Measurements from ENCODE around the gene STARD5. TPM values are rescaled to one million over a fixed set of nuclear protein-coding genes. Genes with fewer than 3 reads are reported as not detected.
"Not testable (repeated sequence)": the region's sequence is repeated elsewhere in the genome, so short reads cannot be mapped to it uniquely, and the experiment has no call there.

Gene STARD5
- total RNA-seq, 1 experiment from 2014 or later, result 0.41 TPM

DNA sequence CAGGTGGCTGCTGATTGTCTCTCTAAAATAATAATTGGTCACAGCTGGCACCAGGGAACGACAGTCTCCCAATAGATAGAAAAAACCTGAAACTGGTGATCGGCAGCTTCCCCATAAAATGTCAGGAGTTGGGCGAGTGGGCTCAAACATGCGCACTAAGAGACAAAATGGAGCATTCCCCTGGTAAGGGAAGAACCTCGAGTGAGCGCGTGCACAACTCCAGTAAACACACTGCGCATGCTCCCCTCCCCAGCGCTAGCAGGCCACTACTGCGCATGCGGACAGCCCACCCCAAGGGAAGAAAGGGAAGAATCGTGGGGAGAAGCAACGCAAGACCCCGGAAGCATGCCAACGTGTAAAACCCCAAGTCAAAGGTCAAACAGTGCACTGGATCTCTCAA is 7.7 kb upstream of the STARD5 start:
- intact Hi-C loops (cut with micrococcal nuclease; ENCODE audit: unreplicated experiment), result no loop called here
- POLR2A ChIA-PET (ENCODE audit: unreplicated experiment), result no interaction called here
- CTCF ChIA-PET, result no interaction called here
- no peak overlapping the region for H3K27ac ChIP-seq
- H3K36me3 ChIP-seq (ENCODE audit: low read depth), result no peaks in the 10 kb centered on the region
- no peaks in the 10 kb centered on the region for H3K9me2 ChIP-seq (ENCODE audit: insufficient read depth)
- no peaks in the 10 kb centered on the region for H3K9me3 ChIP-seq (ENCODE audit: insufficient read depth, low read depth)
- no peak overlapping the region for H3K4me3 ChIP-seq
- no peaks in the 10 kb centered on the region for H4K20me1 ChIP-seq (ENCODE audit: insufficient read depth)
- H3K4me1 ChIP-seq (replicated peaks; ENCODE audit: insufficient read depth), result no peaks in the 10 kb centered on the region
- no peaks in the 10 kb centered on the region for H3F3A ChIP-seq (ENCODE audit: insufficient read depth, low read depth)
- H2AFZ ChIP-seq, result no peak overlapping the region
- H3K79me2 ChIP-seq (ENCODE audit: low read depth), result no peaks in the 10 kb centered on the region
- peaks cover 53% of the 10 kb centered on the region for H3K27me3 ChIP-seq (ENCODE audit: insufficient read depth, low read depth)
- BruUV-seq (replicated peaks), result no TSS peak
- TF ChIP-seq EZH2 (IDR thresholded peaks at IDR 0.05; ENCODE audit: low read depth), result no peak
- TF ChIP-seq, protein P1, sequence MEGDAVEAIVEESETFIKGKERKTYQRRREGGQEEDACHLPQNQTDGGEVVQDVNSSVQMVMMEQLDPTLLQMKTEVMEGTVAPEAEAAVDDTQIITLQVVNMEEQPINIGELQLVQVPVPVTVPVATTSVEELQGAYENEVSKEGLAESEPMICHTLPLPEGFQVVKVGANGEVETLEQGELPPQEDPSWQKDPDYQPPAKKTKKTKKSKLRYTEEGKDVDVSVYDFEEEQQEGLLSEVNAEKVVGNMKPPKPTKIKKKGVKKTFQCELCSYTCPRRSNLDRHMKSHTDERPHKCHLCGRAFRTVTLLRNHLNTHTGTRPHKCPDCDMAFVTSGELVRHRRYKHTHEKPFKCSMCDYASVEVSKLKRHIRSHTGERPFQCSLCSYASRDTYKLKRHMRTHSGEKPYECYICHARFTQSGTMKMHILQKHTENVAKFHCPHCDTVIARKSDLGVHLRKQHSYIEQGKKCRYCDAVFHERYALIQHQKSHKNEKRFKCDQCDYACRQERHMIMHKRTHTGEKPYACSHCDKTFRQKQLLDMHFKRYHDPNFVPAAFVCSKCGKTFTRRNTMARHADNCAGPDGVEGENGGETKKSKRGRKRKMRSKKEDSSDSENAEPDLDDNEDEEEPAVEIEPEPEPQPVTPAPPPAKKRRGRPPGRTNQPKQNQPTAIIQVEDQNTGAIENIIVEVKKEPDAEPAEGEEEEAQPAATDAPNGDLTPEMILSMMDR (conservative IDR thresholded peaks at IDR 0.05), result no peak
- DNase-seq, result no peak
- H3K4me2 ChIP-seq, result no peak overlapping the region

DNA sequence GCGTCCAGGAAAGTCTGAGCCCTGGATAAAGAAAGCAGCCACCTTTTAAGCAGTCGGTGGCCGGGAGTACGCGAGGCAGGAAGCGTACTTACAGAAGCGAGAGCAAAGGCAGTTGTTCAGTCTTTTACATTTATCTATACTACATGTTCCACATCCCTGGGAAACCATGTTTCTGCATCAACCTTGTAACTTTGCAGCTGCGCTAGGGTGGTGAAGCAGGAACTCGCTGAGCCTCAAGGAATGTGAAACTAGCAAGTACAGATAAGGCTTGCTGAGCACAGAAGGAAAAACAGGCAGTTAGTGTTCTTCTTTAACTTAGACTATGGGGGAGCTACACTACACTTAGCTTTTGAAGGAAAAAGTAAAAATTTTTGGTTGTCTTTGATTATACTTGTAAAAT is 7.2 kb upstream of the STARD5 start:
- DNase-seq; H3K4me2 ChIP-seq; H3K36me3 ChIP-seq (ENCODE audit: low read depth); H3K4me1 ChIP-seq (replicated peaks; ENCODE audit: insufficient read depth); BruUV-seq (replicated peaks); intact Hi-C loops (cut with micrococcal nuclease; ENCODE audit: unreplicated experiment); H4K20me1 ChIP-seq (ENCODE audit: insufficient read depth); H3K9me2 ChIP-seq (ENCODE audit: insufficient read depth); H2AFZ ChIP-seq; H3K79me2 ChIP-seq (ENCODE audit: low read depth); H3K9me3 ChIP-seq (ENCODE audit: insufficient read depth, low read depth); H3K27ac ChIP-seq; H3K4me3 ChIP-seq; POLR2A ChIA-PET (ENCODE audit: unreplicated experiment); H3F3A ChIP-seq (ENCODE audit: insufficient read depth, low read depth); CTCF ChIA-PET: not testable (repeated sequence)
- peaks cover 54% of the 10 kb centered on the region for H3K27me3 ChIP-seq (ENCODE audit: insufficient read depth, low read depth)

DNA sequence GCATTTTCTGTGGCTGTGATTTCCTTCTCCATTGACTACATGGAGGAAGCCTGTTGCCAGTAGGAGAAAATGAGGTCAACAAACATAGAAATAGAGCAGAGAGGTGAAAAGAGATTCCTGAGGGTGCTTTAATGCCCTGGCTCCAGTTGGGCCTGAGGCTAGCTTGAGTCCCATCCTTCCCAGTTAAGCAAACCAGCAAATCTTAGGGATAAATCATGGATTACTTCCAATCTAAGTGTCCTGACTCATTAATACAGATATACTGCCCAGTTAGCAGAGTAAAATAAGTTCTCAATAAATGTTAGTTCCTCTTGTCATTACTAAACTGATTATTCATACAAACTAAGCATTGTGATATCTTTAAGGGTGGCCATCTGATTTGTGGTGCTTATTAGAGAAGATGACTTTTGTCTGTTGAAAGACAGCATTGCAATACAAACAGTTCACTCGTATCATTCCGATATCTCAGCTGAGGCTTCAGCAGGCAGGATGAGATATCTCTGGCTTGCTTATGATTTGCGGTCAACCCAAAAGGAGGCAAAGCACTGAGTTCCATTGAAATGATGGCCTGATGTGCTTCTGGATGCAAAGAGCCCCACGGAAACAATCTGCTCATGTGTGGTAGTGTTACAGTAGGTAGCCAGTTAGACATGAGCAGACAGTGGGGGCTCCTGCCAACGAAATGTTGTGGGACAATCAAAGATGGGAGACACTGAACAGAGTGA is 6.6 kb upstream of the STARD5 start:
- Histone ChIP-seq H3K27me3 (ENCODE audit: insufficient read depth, low read depth) (peaks cover 54% of the 10 kb centered on the region), H2AFZ (no peak overlapping the region), H3F3A (ENCODE audit: insufficient read depth, low read depth) (no peaks in the 10 kb centered on the region), H3K36me3 (ENCODE audit: low read depth) (no peaks in the 10 kb centered on the region), H4K20me1 (ENCODE audit: insufficient read depth) (no peaks in the 10 kb centered on the region), H3K4me3 (no peak overlapping the region), H3K9me3 (ENCODE audit: insufficient read depth, low read depth) (no peaks in the 10 kb centered on the region), H3K4me2 (no peak overlapping the region), H3K4me1 (replicated peaks; ENCODE audit: insufficient read depth) (no peaks in the 10 kb centered on the region), H3K27ac (no peak overlapping the region), H3K9me2 (ENCODE audit: insufficient read depth) (no peaks in the 10 kb centered on the region), H3K79me2 (ENCODE audit: low read depth) (no peaks in the 10 kb centered on the region)
- CTCF ChIA-PET, result no interaction called here
- POLR2A ChIA-PET (ENCODE audit: unreplicated experiment), result no interaction called here
- TF ChIP-seq, protein P1 (conservative IDR thresholded peaks at IDR 0.05), result no peak
- no peak for TF ChIP-seq EZH2 (IDR thresholded peaks at IDR 0.05; ENCODE audit: low read depth)
- no TSS peak for BruUV-seq (replicated peaks)
- intact Hi-C loops (cut with micrococcal nuclease; ENCODE audit: unreplicated experiment), result no loop called here
- no peak for DNase-seq

DNA sequence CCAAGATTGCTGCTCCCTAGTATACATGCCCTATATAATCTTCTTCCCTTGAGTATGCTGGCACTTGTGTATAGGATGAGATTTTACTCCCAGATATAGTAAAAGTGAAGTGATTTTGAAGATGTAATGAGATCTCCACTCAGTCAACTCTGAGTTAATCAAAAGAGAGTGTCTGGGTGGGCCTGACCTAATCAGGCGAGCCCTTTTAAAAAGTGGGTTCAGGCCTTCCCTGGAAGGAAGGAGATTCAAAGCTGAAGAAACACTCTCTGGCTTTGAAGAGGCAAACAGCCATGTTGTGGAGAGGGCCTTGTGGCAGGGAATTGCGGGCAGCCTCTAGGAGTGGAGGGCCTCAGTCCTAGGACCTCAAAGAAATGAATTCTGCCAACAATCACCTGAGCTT is 5.5 kb upstream of the STARD5 start:
- no peaks in the 10 kb centered on the region for H3K9me2 ChIP-seq (ENCODE audit: insufficient read depth)
- BruUV-seq (replicated peaks), result no TSS peak
- H3K4me2 ChIP-seq, result no peak overlapping the region
- intact Hi-C loops (cut with micrococcal nuclease; ENCODE audit: unreplicated experiment), result no loop called here
- TF ChIP-seq, protein P1 (conservative IDR thresholded peaks at IDR 0.05), result no peak
- TF ChIP-seq EZH2 (IDR thresholded peaks at IDR 0.05; ENCODE audit: low read depth), result no peak
- no peaks in the 10 kb centered on the region for H3K4me1 ChIP-seq (replicated peaks; ENCODE audit: insufficient read depth)
- no peaks in the 10 kb centered on the region for H3K79me2 ChIP-seq (ENCODE audit: low read depth)
- ChIA-PET POLR2A (ENCODE audit: unreplicated experiment) (no interaction called here), CTCF (no interaction called here)
- H2AFZ ChIP-seq, result no peak overlapping the region
- H3K9me3 ChIP-seq (ENCODE audit: insufficient read depth, low read depth), result no peaks in the 10 kb centered on the region
- H3K4me3 ChIP-seq, result no peak overlapping the region
- H3K27ac ChIP-seq, result no peak overlapping the region
- DNase-seq, result no peak
- no peaks in the 10 kb centered on the region for H4K20me1 ChIP-seq (ENCODE audit: insufficient read depth)
- peaks cover 64% of the 10 kb centered on the region for H3K27me3 ChIP-seq (ENCODE audit: insufficient read depth, low read depth)
- no peaks in the 10 kb centered on the region for H3K36me3 ChIP-seq (ENCODE audit: low read depth)
- no peaks in the 10 kb centered on the region for H3F3A ChIP-seq (ENCODE audit: insufficient read depth, low read depth)

All from PC-9 (cell line).